Activated naive CD8-positive, alpha-beta T cell treated with anti-CD3 and anti-CD28 coated beads for 36 hours (primary cell): ENCODE measurements around the gene DDRGK1. TPM values are rescaled to one million over a fixed set of nuclear protein-coding genes. Genes with fewer than 3 reads are reported as not detected.

Experiments
- DNase-seq: peaks from one replicate; pipeline ENCODE4 v3.0.0; 2021
- H3K27ac Mint-ChIP-seq: one replicate; pipeline ENCODE4 v1.8.0; 2022; ENCODE audit warnings: mild to moderate bottlenecking, moderate library complexity, mixed read lengths
- H3K27me3 Mint-ChIP-seq: one replicate; pipeline ENCODE4 v1.8.0; 2022; ENCODE audit warnings: mild to moderate bottlenecking, mixed read lengths
- H3K36me3 Mint-ChIP-seq: one replicate; pipeline ENCODE4 v1.8.0; 2021; ENCODE audit warnings: mild to moderate bottlenecking, mixed read lengths
- H3K4me1 Mint-ChIP-seq: one replicate; pipeline ENCODE4 v1.8.0; 2021; ENCODE audit warnings: mixed read lengths
- H3K4me3 Mint-ChIP-seq: one replicate; pipeline ENCODE4 v1.8.0; 2022; ENCODE audit warnings: mild to moderate bottlenecking, moderate library complexity, mixed read lengths
- H3K9me3 Mint-ChIP-seq: one replicate; pipeline ENCODE4 v1.8.0; 2022; ENCODE audit warnings: mixed read lengths
- total RNA-seq, 2 experiments: library from RNA; stranded (reverse); gene quantifications; one replicate each; pipeline ENCODE4 v1.2.3, GENCODE V29; 2021

The DDRGK1 gene
- total RNA-seq: 10 to 100 TPM; 58.8 to 62.0 TPM

DNA sequence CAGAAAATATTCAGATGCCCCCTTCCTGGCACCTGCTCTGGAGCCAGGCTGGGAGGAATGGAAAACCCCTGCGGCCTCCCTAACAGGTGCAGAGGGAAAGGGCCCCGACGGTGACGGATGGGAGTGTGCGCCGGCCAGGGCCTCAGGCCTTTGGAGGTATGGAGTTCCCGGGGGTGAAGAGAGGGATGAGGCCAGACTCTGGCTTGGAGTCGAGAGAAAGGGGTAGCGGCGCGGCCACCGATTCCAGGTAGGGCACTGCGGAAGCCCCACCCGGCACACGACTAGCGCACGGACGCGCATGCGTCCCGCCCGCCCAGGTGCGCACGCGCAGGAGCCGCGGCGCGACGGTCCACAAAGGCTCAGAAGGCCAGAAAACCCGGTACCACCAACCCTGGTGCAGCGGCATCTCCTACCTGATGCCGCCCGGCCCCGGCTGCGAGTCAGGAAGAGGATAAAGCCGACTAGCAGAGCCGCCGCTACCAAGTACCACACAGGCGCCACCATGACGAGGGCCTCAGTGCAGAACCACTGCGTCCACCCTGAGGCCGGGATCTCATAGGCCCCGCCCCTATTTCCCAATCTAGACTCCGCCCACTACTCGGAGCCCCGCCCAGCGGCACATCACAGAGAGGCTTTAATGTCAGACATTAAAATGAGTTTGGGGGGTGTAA, at the start of gene DDRGK1:
Gene DDRGK1, minus strand, starts transcription at position 559 of the 671 bp plus-strand sequence. Its CDS starts 55 bp downstream, at position 504.
- H3K27ac Mint-ChIP-seq: peak within 1 kb of the TSS; percentile 96
- H3K27me3 Mint-ChIP-seq: no peaks in the 10 kb centered on the region
- peak within 1 kb of the TSS; percentile 95 for H3K4me3 Mint-ChIP-seq
- H3K4me1 Mint-ChIP-seq: peaks cover 10% of the 10 kb centered on the region
- no peaks in the 10 kb centered on the region for H3K9me3 Mint-ChIP-seq
- H3K36me3 Mint-ChIP-seq: peaks cover 21% of the 10 kb centered on the region
- DNase-seq: peak; percentile 87

DNA sequence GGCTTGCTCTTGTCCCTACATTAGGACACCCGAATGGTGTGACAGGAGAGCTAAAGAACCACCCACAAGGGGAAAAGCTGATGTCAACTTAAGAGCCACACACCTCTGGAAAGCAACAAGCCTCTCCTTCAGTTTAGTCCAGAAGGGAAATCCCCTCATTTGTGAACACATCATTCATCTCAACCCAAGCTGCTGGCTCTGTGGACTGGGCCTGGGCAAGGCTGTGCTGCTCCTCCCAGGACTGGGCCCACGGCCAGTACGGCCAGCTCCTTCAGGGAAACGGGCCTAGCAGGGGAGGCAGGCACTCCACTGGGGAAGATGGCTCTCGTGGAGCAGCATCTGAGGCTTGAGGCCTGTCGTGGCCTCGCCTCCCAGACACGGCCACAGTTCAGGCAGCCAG, 47.3 kb upstream of the DDRGK1 start:
- DNase-seq: no peak
- Mint-ChIP-seq H3K27me3 (peaks cover 29% of the 10 kb centered on the region), H3K4me1 (peaks cover 6% of the 10 kb centered on the region), H3K36me3 (peaks cover 7% of the 10 kb centered on the region), H3K4me3 (no peak overlapping the region), H3K27ac (no peak overlapping the region), H3K9me3 (no peaks in the 10 kb centered on the region)

DNA sequence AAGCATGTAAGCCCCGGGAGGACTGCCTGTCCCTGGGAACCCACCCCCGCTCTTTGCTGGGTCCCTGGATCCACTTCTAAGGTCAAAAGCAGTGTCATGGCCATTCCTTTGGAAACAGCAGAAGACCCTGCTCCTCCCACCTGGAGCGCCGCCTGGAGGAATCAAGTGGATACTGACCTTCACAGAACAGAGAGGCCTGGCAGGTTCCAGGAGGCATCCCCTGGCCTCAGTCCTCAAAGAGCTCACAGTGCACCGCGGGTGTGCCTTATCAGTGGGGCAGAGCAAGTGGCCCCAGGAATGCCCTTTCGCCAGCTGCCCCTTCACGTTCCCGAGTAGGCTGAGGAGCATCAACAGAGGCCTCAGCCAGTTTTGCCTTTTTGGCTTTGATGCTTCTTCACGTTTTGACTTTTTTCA, 45.6 kb upstream of the DDRGK1 start:
- Mint-ChIP-seq H3K4me3 (no peak overlapping the region), H3K9me3 (no peaks in the 10 kb centered on the region), H3K36me3 (peaks cover 7% of the 10 kb centered on the region), H3K4me1 (peaks cover 8% of the 10 kb centered on the region), H3K27me3 (peaks cover 40% of the 10 kb centered on the region), H3K27ac (no peak overlapping the region)
- DNase-seq: no peak

DNA sequence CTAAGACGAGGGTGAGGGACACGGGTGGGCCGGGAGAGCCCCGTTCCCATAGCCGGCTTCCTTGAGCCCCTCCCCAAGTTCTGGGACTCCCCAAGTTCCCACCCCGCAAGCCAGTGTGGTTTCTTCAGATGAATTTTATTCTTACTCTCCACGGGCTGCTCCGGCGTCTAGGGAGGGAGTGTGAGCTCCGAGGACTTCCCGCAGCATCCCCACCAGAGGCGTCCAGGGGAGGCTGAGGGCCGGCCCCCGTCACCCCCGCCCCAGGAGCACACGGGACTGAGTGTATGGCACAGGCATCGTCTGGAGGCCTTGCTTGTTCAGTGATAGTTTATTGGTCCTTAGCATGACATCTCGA, 44.5 kb upstream of the DDRGK1 start:
- H3K9me3 Mint-ChIP-seq: no peaks in the 10 kb centered on the region
- H3K4me3 Mint-ChIP-seq: peak overlapping the region; percentile 37
- H3K27ac Mint-ChIP-seq: no peak overlapping the region
- H3K4me1 Mint-ChIP-seq: peaks cover 8% of the 10 kb centered on the region
- H3K36me3 Mint-ChIP-seq: peaks cover 5% of the 10 kb centered on the region
- DNase-seq: no peak
- peaks cover 45% of the 10 kb centered on the region for H3K27me3 Mint-ChIP-seq

- peak overlapping the region; percentile 37 for H3K4me3 Mint-ChIP-seq
- peak; percentile 21 for DNase-seq
Measured at GRCh38 chr20:3248167-3248992, 43.9 kb upstream of the DDRGK1 start.

DNA sequence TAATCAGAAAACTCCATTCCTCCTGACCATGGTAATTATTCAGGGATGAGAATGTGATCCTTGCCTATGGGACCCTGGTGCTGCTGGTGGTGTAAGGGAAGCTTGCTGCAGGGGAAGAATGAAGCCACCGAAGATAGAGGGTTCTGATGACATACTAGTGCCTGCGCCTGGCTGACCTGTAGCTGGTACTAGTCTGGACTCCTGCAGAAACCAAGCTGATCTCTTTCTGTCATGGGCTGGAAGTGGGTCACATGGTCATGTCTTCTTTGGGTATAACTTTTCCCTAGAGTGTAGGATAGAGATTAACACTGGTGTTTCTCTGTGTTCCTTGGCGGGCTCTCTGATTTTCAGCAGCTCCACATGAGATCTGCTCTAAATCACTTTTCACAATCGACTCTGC, 43.2 kb upstream of the DDRGK1 start:
- Mint-ChIP-seq H3K4me3 (no peak overlapping the region), H3K27me3 (peaks cover 45% of the 10 kb centered on the region), H3K27ac (no peak overlapping the region), H3K36me3 (peaks cover 5% of the 10 kb centered on the region), H3K9me3 (no peaks in the 10 kb centered on the region), H3K4me1 (peaks cover 8% of the 10 kb centered on the region)
- no peak for DNase-seq

More at GRCh38 chr20:3248167-3248992, 43.9 kb upstream of the DDRGK1 start:
- Mint-ChIP-seq H3K36me3 (peaks cover 5% of the 10 kb centered on the region), H3K9me3 (no peaks in the 10 kb centered on the region), H3K27me3 (peaks cover 45% of the 10 kb centered on the region), H3K27ac (no peak overlapping the region), H3K4me1 (peaks cover 8% of the 10 kb centered on the region)

DNA sequence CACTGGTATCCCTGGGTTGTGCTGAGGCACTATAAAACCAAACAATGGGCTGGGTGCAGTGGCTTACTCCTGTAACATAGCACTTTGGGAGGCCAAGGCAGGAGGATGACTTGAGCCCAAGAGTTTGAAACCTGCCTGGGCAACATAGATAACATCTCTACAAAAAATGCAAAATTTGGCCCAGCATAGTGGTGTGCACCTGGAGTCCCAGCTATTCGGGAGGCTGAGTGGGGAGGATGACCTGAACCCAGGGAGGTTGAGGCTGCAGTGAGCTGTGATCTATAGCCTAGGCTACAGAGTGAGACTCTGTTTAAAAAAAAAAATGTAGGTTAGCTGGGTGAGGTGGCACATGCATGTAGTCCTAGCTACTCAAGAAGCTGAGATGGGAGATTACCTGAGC, 42.2 kb upstream of the DDRGK1 start:
- H3K4me1 Mint-ChIP-seq: peaks cover 6% of the 10 kb centered on the region
- no peak overlapping the region for H3K4me3 Mint-ChIP-seq
- no peak for DNase-seq
- H3K27me3 Mint-ChIP-seq: peaks cover 52% of the 10 kb centered on the region
- H3K9me3 Mint-ChIP-seq: no peaks in the 10 kb centered on the region
- no peaks in the 10 kb centered on the region for H3K36me3 Mint-ChIP-seq
- no peak overlapping the region for H3K27ac Mint-ChIP-seq

DNA sequence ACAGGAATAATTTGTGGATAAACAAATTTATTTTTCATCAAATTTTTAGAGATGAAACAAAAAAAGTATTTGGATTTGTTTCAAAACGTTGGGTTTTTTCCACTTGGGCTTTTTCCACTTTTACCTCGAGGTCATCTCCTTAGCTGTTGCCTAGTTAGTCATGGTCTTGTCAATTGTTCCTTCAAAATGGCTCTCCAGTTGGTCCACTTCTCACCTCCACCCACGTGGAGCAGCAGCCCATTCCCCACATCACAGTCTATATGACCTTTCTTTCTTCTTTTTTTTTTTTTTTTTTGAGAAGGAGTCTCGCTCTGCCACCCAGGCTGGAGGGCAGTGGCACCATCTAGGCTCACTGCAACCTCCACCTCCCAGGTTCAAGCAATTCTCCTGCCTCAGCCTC, 41.2 kb upstream of the DDRGK1 start:
- Mint-ChIP-seq H3K4me1 (peaks cover 4% of the 10 kb centered on the region), H3K4me3 (no peak overlapping the region), H3K9me3 (no peaks in the 10 kb centered on the region), H3K36me3 (no peaks in the 10 kb centered on the region), H3K27ac (no peak overlapping the region), H3K27me3 (peaks cover 61% of the 10 kb centered on the region)
- DNase-seq: no peak

DNA sequence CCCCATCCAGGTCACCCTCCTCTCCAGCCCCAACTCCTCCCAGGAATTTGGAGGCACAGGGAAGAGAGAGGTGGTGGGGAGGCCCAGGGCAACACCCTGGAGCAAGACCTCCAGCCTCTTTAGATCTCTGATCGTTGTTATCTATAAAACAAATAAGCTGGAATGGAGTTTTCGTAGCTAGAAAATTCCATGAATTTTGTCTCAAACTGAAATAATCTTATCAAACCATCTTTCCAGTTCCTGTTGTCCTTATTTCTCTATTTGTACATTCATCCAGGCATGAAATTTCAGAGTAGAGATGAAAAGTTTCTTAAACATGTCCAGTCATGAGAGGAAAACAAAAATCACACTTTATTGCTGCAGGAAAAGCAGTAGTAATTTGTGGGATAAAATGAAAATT, 40.7 kb upstream of the DDRGK1 start:
- no peak overlapping the region for H3K27ac Mint-ChIP-seq
- H3K36me3 Mint-ChIP-seq: no peaks in the 10 kb centered on the region
- H3K4me1 Mint-ChIP-seq: peaks cover 4% of the 10 kb centered on the region
- no peak overlapping the region for H3K4me3 Mint-ChIP-seq
- no peaks in the 10 kb centered on the region for H3K9me3 Mint-ChIP-seq
- H3K27me3 Mint-ChIP-seq: peaks cover 61% of the 10 kb centered on the region
- no peak for DNase-seq

DNA sequence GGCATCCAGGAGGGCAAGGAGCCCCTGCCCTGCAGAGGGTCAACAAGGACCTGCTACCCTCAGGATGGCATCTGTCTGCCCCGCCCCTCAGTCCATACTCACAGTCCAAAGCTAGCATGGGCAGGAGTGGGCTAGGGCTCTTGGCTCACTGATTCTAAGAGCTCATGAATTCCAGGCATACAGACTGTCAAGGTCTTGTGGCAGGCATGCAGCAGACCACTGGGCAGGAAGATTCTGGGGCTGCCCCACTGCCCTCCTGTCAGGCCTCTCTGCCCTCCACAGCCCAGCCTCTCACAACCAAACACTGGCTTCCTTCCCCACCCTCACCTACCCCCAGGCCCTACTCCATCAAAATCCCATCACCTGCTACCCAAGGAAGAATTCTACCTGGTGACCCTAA, 40.1 kb upstream of the DDRGK1 start:
- peaks cover 7% of the 10 kb centered on the region for H3K4me1 Mint-ChIP-seq
- H3K4me3 Mint-ChIP-seq: no peak overlapping the region
- peaks cover 61% of the 10 kb centered on the region for H3K27me3 Mint-ChIP-seq
- no peak overlapping the region for H3K27ac Mint-ChIP-seq
- no peaks in the 10 kb centered on the region for H3K36me3 Mint-ChIP-seq
- DNase-seq: no peak
- no peaks in the 10 kb centered on the region for H3K9me3 Mint-ChIP-seq

GRCh38 chr20:3243718-3244358, 39.4 kb upstream of the DDRGK1 start:
- peaks cover 7% of the 10 kb centered on the region for H3K4me1 Mint-ChIP-seq
- no peak overlapping the region for H3K27ac Mint-ChIP-seq
- H3K36me3 Mint-ChIP-seq: no peaks in the 10 kb centered on the region
- H3K4me3 Mint-ChIP-seq: no peak overlapping the region
- H3K27me3 Mint-ChIP-seq: peaks cover 59% of the 10 kb centered on the region
- DNase-seq: no peak
- H3K9me3 Mint-ChIP-seq: no peaks in the 10 kb centered on the region

DNA sequence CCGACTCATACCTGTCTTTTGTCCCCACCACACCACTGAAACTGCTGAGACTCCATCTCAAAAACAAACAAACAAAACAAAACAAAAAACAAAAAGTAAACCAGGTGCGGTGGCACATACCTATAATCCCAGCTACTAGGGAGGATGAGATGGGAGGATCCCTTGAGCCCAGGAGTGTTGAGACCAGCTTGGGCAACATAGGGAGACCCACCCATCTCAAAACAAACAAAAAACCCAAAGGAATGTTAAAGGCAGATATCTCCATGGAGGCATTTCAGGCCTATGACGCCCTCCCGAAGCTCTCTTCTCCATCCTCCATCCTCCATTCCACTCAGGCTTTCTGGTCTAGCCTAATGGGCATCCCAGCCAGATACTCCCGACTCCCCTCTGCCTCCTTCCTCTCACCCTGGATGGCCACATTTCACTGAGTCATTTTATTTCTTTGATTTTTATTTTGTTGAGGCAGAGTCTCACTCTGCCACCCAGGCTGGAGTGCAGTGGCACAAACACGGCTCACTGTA, 37.8 kb upstream of the DDRGK1 start:
- H3K4me1 Mint-ChIP-seq: peaks cover 10% of the 10 kb centered on the region
- no peak for DNase-seq
- no peaks in the 10 kb centered on the region for H3K9me3 Mint-ChIP-seq
- H3K27ac Mint-ChIP-seq: no peak overlapping the region
- H3K4me3 Mint-ChIP-seq: no peak overlapping the region
- no peaks in the 10 kb centered on the region for H3K36me3 Mint-ChIP-seq
- peaks cover 58% of the 10 kb centered on the region for H3K27me3 Mint-ChIP-seq

GRCh38 chr20:3240776-3241363, 36.4 kb upstream of the DDRGK1 start:
- no peaks in the 10 kb centered on the region for H3K36me3 Mint-ChIP-seq
- H3K9me3 Mint-ChIP-seq: no peaks in the 10 kb centered on the region
- H3K4me1 Mint-ChIP-seq: peaks cover 10% of the 10 kb centered on the region
- H3K27me3 Mint-ChIP-seq: peaks cover 65% of the 10 kb centered on the region
- no peak overlapping the region for H3K4me3 Mint-ChIP-seq
- H3K27ac Mint-ChIP-seq: no peak overlapping the region
- no peak for DNase-seq

GRCh38 chr20:3239867-3240775, 35.6 kb upstream of the DDRGK1 start:
- H3K4me1 Mint-ChIP-seq: peaks cover 8% of the 10 kb centered on the region
- no peak overlapping the region for H3K27ac Mint-ChIP-seq
- H3K27me3 Mint-ChIP-seq: peaks cover 68% of the 10 kb centered on the region
- no peak for DNase-seq
- no peaks in the 10 kb centered on the region for H3K36me3 Mint-ChIP-seq
- no peaks in the 10 kb centered on the region for H3K9me3 Mint-ChIP-seq
- H3K4me3 Mint-ChIP-seq: peak overlapping the region; percentile 82
